HL-60/S4 treated with retinoic acid at 250 ng/mL for 4 days and 3 days (cell line): ENCODE measurements around the gene DCTN3.

ENCODE experiments used
- in situ Hi-C: fragments of 300-500 bp; cut with MboI; formaldehyde crosslinking; loops from 2 replicates; pipeline ENCODE4 v1.7.0; 2022; ENCODE audit warnings: low sequenced_read_pairs

Gene DCTN3

DNA sequence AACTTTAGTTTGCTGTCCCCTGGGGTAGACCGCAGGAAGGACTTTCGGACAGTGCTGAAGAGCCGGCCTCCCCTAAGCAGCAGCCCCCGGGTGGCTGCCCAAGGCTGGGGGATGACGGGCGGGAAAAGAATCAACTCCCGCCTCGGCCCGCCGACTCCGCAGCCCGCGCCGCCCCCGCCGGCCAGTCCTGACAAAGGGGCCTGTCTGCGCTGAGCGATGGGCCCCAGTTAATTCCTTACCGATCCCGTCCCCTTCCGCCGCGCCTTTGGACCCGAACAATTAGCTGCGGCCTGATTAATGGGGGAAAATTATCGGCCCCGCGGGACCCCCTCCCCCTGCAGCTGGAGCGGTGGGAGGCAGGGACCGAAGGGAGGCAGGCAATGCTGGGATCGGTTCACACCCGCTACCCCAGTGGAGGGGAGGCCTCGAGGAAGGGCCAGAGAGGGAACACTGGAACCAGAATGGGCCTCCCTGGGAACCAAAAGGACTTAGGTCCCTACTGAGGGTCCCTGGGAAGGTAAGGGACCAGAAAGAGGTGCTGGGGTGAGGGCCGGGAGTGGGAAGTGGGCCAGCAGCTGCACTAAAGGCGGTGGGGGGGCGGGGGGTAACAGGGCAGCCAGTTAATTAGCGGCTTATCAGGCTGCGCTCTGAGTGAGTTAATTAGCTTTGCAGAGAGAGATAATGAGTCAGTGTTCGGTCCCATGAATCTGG lies 4.3 kb upstream of the DCTN3 start:
- in situ Hi-C loops, result no loop called here

DNA sequence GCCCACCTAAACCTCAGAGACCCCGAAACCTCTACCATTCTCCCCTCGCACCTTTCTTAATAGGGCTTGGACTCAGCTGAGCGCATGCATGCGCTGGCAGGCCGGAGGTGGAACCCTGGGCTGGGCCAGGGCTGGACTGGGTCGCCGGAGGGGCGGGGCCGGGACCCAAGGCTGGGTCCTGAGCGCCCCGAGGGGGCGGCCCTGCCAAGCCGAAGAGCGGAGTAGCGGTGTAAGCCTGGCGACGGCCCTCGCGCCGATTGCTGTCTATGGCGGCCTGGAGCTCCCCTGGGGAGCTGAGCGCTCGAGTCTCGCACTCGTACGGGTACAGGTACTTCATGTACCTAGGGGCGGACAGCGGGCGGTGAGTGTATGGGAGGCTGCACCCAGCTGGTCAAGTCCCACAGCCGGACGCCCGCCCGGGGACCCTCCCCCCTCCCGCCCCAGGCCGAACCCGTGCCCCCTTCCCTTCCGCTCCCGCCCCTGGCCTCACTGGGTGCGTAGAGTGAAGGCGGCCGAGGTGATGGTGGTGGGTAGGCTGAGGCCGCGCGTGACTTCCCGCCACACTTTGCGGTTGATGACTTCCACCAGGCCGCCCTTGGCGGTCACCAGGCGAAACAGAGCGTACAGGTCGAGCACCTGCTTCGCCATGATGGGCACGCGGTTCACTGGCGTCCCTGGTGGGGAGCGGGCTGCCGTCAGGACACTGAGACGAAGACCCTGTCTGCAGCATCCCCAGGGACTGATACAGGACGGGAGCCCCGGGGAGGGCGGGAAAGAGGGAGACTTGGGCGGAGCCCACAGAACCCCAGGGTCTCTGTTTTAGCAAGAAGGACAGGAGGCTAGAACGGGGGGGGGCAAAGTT lies 3.3 kb upstream of the DCTN3 start:
- in situ Hi-C loops, result no loop called here

DNA sequence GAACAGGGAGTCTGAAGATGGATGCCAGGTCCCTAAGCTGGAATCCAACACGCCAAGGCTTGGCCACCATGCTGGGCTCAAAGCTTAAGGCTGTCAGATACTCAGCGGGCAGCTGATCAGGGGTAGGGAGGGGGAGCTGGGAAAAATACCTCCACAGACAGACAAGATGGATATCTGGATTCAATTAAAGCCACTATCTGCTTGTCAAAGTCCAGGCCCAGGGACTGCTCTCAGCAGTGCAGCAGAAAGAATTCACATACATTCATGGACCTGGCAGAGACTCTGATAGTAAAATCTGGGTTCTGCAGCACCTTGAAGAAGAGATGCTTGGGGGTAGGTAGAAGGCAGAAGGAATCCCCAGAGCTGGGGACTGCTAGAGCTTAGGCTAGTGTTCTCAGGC lies 5.2 kb downstream of the DCTN3 start:
- in situ Hi-C loops, result no loop called here

DNA sequence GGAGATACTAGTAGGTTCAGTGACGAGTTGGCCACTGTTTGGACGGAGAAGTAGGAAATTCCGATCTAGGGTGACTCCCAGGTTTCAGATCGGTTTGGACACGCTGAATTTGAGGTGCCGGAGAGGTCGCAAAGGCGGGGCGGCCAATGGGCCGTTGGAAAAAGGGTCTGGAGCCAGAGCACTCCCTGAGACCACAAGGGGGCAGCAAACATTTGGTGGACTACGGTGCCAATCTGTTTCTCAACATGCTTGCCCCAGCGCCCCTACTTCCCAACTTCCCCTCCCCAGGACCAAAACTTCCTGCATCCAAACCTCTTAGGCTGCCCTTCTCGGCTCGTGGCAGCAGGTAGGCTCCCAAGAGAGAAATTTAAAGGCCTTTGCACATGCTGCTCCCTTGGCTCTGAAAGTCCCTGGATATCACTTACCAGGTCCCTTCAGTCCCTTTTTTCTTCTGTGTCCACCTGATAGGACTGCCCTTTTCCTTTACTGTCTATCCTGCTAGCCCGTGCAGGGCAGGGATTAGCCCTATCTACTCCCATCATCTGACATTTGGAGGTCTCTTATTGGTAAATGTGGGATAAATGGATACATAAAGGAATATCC lies 7.4 kb downstream of the DCTN3 start:
- in situ Hi-C loops, result no loop called here

DNA sequence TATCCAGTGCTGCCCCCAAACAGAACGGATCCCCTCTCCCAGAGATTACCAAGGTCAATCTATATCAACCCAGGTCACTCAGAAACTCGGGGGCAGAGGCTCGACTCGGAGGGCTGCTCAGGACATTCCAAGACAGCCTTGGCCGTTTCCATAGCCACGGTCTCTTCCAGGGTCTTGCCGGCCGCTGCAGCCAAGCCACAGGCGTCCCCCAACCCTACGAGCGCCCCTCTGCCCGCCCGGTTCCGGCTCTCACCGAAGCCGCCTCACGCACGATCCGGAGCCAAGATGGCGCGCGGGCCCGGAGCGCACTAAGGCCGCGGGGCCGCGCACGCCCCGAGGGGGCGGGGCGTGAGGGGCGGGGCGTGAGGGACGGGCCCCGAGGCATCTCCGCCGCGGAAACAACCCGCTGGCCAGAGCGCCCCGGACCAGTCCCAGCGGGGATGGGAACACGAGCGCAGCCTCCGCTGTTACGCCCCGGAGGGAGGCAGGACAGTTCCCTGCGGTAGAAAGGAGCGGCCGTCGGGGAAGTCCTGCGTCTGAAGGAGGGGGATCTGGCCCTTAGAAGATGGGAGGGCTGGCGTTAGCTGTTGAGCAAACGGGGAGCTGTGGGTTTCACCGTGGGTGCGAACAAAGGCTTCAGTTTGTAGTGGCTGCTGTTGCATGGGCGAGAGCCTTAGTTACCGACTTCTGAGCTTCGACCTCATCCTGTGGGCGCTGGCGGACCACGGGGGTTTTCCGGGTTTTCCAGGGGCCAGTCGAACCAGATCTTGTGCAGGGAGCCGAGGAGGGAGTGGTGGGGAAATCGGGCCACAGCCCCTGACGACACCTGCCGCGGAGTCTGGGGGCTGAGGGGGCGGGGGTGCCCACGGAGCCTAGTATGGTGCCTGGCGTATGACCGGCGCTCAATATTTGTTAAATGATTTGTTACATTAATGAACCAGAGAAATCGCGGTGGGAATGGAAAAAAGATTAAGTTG lies 8.2 kb downstream of the DCTN3 start, which contains the start of gene RPP25L:
Gene RPP25L, minus strand, starts transcription at position 287 of the 977 bp plus-strand sequence. CDS start 801 bp downstream, outside the sequence.
- in situ Hi-C loops, result no loop called here

DNA sequence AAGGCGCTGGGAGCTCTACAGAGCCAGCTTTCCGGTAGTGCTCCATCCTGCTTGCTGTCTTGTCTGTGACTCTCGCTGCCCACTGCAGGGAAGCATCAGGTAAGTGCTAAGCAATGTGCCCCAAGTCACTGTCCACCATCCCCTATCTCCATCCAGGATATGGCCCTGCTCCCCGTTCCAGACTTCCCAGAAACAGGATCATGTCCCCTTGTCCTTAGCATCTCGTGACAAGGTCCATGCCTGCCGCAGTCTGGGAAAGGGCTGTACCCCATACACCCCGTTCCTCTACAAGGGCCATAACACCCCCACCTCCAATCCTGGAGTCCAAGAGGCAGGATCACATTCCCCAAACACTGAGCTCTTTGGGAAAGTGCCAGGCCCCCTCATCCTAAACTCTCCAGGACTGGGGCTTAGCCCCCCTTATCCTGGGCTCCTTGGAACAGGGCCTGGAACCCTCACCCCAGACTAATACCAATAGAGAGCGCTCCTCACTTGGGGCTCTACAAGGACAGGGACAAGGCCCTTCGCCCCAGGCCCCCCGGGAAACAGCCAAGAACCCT lies 9.0 kb downstream of the DCTN3 start:
- in situ Hi-C loops, result no loop called here

DNA sequence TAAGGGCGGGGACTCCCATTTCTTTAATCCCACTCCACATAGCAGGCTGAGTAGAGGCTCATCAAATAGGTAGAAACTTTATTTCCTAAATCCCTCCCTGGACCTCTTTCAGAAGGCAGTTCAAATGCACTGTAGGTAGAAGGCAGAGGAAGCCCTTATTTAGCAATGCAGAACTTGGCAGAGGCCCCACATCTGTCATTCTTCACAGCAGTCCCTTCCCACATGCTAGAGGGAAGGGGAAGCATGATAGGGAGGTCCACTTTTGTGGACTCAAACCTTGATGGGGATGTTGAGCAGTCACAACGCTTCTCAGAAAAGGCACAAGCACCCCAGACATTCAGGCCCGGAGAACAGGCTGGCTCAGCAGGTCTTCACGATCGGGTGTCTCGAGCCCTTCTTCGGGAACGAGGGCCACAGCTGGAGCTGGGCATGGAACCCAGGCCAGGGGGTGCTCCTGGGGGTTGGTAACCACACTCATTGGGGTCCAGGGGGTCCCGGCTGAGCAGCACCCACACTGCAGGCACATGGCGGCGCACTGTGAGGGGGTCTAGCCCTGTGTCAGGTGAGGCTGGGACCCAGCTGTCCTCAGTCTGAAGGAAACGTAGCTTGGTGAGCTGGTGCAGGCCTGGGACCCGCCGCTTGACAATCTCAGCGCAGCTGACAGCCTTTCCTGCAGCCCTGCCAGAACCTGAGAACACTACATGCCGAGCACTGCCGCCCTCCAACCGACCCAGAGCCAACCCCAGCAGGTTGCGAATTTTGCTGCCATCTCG lies 9.7 kb downstream of the DCTN3 start:
- in situ Hi-C loops, result no loop called here

DNA sequence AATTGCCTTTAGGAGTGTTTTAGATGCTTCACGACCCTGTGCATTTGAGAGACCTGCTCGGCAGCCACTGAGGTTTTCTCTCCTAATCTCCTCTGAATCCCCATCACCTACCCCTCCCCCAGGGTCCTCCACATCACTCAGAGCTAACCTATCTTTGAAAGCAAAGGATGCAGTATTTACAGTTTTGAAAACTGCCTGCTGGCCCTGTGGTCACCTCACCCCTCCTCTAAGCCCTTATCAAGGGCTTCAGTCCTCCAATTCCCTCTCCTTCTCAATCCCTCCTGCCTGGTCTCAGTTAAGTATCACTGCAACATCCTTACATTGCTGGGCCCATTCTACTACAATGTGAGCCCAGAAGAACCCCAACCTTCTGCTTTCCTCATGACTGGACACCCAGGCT lies 13.0 kb downstream of the DCTN3 start:
- in situ Hi-C loops, result loop anchor here (10.0 kb wide), 1 partner anchor 57 kb away; the partner anchor contains the start of gene CCL27

DNA sequence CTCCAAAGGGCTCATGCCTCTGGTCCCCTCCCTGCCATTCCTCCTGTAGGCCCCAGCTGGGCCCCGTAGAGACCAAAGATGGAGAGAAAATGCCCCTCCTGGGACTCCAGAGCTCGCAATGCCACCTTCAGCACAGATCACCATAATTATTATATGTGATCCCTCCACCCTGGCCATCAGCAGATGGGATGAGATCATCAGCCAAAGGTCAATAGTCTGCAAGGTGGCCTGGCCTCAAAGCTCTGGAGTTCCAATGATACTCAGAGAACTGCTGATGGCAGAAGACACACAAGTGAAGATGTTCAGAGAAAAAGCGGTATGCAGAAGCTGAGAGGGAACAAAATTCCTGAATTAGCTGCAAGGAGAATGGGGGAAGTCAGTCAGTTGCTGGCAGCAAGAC lies 13.4 kb downstream of the DCTN3 start:
- in situ Hi-C loops, result loop anchor here (10.0 kb wide), 1 partner anchor 58 kb away; the partner anchor contains the start of gene CCL27

DNA sequence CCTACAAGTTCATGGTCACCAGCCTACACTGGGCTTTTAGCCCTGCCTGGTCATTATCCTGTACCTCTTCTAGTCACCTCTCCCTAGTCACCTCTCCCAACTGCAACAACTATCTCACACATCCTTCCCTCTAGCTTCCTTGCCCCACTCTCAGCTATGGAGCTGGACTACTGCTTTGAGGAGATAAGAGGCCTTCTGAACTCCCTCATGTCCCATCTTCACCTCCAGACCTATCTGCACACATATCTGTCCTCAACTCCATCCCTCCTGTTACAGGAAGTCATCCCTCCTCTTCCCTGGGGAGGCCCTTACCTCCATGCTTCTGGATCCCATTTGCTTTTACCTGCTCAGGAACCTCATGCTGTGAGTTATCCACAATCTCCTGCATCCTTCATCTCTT lies 14.1 kb downstream of the DCTN3 start:
- in situ Hi-C loops, result loop anchor here (10.0 kb wide), 1 partner anchor 59 kb away; the partner anchor contains the start of gene CCL27

DNA sequence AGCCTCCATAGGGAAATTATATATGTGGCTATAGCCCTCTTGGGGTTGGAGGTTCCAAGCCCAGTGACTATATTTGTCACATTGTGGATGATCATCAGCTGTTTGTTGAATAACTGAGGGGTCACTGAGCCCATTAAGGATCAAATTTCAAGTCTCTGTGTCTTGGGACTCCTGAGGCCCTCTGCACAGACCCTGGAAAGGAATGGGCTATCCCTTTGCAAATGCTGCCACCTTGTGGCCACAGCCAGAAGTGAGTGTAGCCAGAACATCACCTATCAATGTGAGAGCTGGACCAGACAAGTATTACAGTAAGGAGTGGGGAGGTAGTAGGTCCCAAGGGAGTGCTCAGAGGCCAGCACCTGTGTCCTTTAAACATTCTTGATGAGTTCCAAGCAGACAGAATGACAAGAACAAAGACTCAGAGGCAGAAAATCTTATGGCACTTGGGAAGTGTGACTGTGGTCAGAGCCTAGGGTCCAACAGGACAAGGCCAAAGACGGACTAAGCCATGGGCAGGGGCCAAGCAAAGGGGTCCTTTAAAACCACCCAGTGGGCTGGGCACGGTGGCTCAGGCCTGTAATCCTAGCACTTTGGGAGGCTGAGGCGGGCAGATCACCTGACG lies 16.6 kb downstream of the DCTN3 start:
- in situ Hi-C loops, result loop anchor here (10.0 kb wide), 1 partner anchor 61 kb away; the partner anchor contains the start of gene CCL27

DNA sequence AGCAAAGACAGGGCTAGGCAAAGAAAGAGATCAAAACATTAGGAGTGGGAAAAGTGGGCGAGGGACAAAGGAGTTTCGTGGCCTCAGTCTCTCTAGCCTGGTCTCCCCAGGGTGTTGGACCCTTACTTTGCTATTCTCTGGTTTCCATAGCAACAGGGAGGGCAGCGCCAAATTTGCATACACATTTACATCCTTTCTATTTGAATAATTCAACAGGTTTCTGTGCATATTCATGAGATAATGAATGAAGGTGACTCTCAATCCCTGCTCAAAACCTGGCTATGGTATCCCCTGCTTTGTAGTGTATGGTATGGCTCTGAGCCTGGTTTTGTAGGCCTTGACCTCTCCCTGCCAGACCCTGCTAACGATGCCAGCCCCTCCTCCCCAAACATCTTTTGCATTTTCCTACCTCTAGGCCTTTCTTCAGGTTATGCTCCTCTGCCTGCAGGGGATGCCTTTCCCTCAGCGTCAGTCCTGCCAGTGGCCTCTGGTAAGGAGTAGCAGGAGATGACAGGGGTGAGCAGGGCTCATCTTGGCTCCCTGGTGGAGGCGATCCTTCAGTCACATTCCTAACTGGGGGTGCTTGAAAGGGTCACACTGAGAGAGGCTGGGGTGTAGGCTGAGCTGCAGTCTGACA lies 18.2 kb downstream of the DCTN3 start:
- in situ Hi-C loops, result loop anchor here (10.0 kb wide), 1 partner anchor 63 kb away; the partner anchor contains the start of gene CCL27

DNA sequence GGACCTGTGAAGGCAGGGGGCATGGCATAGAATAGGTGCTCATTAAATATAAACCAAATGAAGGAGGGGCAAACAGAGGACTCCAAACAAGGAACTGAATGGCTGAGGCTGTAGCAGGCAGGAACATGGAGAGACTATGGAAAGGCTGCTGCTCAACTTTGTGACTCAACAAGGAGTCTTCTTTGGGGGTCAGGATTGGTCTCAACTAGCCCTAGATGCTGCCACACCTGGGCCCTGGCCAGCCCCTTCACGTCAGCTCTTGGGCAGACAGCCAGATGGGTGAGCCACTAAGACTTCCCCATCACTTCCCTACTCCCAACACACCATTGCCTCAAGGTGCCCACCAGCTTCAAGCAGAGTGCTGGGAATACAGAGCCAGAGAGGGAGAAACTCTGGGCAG lies 19.4 kb downstream of the DCTN3 start:
- in situ Hi-C loops, result loop anchor here (10.0 kb wide), 1 partner anchor 64 kb away; the partner anchor contains the start of gene CCL27

DNA sequence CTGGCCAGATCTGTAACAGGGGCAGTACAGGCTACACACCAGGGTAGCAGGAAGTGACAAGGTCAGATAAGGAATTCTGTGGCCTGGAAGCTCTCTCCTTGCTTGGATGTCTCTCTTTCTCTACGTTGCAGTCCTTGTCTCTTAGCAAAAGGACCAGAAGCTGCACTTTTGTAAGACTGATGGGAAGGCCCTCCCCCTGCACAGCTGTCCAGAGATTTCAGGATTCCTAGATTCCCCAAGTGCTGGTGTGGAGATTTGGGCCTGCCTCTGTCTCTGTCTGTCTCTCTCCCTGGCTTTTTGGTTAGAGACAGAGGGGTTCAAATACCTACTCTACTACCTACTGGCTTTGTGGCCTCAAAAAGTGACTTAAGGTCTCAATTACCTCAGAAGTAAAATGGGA lies 20.7 kb downstream of the DCTN3 start:
- in situ Hi-C loops, result loop anchor here (25.0 kb wide), 1 partner anchor 162 kb away; no protein-coding TSS in a partner anchor

DNA sequence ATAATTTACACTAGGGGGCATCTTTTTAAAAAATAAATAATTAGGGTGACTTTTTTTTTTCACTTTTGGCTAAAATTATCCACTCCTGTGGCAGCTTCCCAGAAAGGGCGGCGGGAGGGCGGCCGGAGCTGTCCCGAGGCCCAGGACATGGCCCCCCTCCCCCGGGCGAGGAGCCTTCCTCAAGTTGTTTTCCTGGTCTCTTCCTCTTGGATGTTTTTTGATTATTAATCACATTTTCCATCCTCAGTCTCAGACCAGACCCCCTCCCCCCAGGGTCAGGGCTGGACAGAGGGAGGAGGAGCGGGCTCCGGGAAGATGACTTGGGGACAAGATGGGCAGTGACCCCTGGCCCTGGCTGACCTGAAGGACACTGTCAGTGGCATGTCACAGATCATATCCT lies 26.1 kb downstream of the DCTN3 start:
- in situ Hi-C loops, result loop anchor here (25.0 kb wide), 1 partner anchor 157 kb away; no protein-coding TSS in a partner anchor

DNA sequence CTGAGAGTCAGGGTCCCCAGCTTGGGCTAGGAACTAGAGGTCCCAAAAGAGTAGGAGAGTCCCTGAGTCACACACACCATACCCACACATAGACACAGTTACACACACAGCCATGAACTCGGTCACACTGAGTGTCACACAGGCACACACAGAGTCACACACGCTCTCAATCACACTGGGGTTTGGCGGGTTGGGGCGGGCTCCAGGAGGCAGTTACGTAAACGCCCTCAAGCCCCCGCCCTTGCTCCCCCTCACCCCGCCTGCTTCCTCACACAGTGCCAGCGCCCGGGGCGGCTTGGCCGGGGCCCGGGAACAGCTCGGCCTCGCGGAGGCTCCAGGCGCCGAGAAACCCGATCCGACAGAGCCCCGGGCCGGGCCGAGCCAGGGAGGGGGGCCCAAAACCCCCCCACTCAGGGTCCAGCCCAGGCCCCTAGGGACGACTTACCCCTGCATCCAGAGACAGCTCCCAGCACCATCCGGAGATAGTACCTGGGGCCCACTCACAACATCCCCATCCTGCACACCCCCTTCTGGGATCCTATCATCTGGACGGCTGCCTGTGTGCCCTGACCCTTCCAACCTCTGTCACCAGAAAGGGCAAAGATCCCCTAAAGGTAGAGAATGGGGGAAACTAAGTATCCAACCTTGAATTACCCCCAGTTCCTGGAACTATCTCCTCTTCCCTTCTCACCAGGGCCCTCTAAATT lies 27.2 kb downstream of the DCTN3 start:
- in situ Hi-C loops, result loop anchor here (25.0 kb wide), 1 partner anchor 156 kb away; no protein-coding TSS in a partner anchor
